Measurements from ENCODE around the gene MAPKAP1. TPM values are rescaled to one million over a fixed set of nuclear protein-coding genes. Genes with fewer than 3 reads are reported as not detected.

Gene MAPKAP1
- total RNA-seq, 1 experiment from 2014 or later, result 55.5 TPM

DNA sequence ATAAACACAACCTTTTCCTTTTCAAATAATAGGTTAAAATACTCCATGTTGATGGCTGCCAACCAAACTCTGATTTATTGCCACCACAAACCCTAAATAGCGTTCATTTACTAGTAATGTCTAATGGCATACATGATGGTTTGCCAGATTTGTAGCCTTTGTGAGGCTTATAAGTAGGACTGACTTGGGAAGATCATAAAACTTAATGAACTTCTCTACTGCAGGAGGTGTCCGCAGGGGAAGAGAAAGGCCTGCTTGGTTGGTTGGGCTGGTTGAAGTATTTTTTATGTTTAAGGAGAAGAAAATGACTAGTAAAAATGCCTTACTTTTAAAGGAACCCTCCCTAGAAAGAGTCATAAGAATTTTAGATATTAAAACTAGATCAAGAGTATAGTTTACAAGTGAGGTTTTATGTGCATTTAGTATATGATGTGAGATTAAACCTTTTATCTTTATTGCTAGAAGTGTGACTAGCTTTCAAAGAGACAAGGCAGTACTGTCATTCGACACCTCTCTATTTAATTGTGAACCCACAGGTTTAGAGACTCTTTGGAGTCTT lies 45.1 kb upstream of the MAPKAP1 start:
- TF ChIP-seq, protein P1, sequence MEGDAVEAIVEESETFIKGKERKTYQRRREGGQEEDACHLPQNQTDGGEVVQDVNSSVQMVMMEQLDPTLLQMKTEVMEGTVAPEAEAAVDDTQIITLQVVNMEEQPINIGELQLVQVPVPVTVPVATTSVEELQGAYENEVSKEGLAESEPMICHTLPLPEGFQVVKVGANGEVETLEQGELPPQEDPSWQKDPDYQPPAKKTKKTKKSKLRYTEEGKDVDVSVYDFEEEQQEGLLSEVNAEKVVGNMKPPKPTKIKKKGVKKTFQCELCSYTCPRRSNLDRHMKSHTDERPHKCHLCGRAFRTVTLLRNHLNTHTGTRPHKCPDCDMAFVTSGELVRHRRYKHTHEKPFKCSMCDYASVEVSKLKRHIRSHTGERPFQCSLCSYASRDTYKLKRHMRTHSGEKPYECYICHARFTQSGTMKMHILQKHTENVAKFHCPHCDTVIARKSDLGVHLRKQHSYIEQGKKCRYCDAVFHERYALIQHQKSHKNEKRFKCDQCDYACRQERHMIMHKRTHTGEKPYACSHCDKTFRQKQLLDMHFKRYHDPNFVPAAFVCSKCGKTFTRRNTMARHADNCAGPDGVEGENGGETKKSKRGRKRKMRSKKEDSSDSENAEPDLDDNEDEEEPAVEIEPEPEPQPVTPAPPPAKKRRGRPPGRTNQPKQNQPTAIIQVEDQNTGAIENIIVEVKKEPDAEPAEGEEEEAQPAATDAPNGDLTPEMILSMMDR (IDR thresholded peaks at IDR 0.05; ENCODE audit: unreplicated experiment), result no peak
- H3K9me3 Mint-ChIP-seq (ENCODE audit: low read depth, unreplicated experiment), result no peaks in the 10 kb centered on the region
- no peak overlapping the region for H3K27ac Mint-ChIP-seq (ENCODE audit: unreplicated experiment)
- peaks cover 7% of the 10 kb centered on the region for H3K36me3 Mint-ChIP-seq (ENCODE audit: insufficient read depth, unreplicated experiment)
- H3K4me3 Mint-ChIP-seq (ENCODE audit: low read depth, unreplicated experiment), result no peak overlapping the region
- intact Hi-C loops (cut with micrococcal nuclease; ENCODE audit: unreplicated experiment), result no loop called here
- H3K27me3 Mint-ChIP-seq (ENCODE audit: unreplicated experiment), result no peaks in the 10 kb centered on the region
- no peaks in the 10 kb centered on the region for H3K4me1 Mint-ChIP-seq (ENCODE audit: low read depth, unreplicated experiment)
- BruUV-seq (replicated peaks), result no TSS peak
- no peak for DNase-seq
- CTCF ChIA-PET, result no interaction called here

DNA sequence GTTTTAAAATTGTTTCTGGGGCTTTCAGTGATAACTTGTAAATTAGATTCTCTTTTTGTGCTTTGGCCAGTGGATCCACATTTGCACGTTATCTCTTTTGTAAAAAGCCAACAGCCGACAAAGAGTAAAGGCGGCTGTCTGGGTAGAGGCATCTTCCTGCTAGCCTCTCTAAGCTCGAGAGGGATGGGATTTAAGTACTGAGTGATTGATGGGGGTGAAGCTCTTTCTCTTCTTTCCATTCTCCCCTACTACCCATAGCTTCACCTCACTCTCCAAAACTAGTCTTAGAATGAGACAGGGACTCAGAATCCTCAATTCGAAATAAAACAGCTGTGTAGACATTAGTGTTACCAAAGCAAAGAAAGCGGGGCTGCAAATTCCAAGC lies 43.6 kb upstream of the MAPKAP1 start:
- no peak for DNase-seq
- CTCF ChIA-PET, result no interaction called here
- Mint-ChIP-seq H3K27me3 (ENCODE audit: unreplicated experiment) (no peaks in the 10 kb centered on the region), H3K9me3 (ENCODE audit: low read depth, unreplicated experiment) (no peaks in the 10 kb centered on the region), H3K4me3 (ENCODE audit: low read depth, unreplicated experiment) (no peak overlapping the region), H3K27ac (ENCODE audit: unreplicated experiment) (no peak overlapping the region), H3K36me3 (ENCODE audit: insufficient read depth, unreplicated experiment) (peaks cover 15% of the 10 kb centered on the region), H3K4me1 (ENCODE audit: low read depth, unreplicated experiment) (no peaks in the 10 kb centered on the region)
- BruUV-seq (replicated peaks), result no TSS peak
- TF ChIP-seq, protein P1 (IDR thresholded peaks at IDR 0.05; ENCODE audit: unreplicated experiment), result no peak
- intact Hi-C loops (cut with micrococcal nuclease; ENCODE audit: unreplicated experiment), result no loop called here

DNA sequence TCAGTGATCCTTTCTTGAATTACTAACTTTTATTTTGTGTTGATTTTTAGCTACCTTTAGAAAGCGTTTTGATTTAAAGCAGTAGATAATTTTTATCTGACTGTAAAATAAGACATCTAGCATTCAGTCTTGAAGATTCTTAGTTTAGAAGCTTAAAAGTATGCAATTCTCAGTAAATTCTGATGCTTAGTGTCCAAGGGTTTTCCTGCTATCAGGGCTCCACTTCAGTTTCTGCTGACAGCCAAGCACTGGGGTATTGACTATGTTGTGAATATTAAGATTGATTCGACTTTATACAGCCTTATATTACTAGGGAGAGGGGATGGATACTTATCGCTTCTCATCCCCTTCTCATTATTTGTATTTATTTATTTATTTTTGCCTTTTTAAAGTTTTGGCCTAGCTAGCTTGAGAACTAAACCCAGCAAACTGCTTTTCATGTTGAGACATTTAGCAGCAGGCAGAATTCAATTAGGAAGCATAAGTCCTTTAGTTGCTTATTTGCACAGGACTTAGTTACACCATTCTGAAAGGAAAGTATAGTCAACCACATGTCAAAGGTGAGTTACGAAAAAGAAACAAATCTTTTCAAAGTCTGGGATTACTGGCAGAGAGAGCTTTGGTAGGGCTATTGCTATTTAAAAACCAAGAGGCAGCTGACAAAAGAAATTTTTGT lies 43.1 kb upstream of the MAPKAP1 start:
- Mint-ChIP-seq H3K4me1 (ENCODE audit: low read depth, unreplicated experiment) (no peaks in the 10 kb centered on the region), H3K27me3 (ENCODE audit: unreplicated experiment) (no peaks in the 10 kb centered on the region), H3K9me3 (ENCODE audit: low read depth, unreplicated experiment) (no peaks in the 10 kb centered on the region), H3K27ac (ENCODE audit: unreplicated experiment) (no peak overlapping the region), H3K4me3 (ENCODE audit: low read depth, unreplicated experiment) (no peak overlapping the region), H3K36me3 (ENCODE audit: insufficient read depth, unreplicated experiment) (peaks cover 15% of the 10 kb centered on the region)
- CTCF ChIA-PET, result no interaction called here
- TF ChIP-seq, protein P1 (IDR thresholded peaks at IDR 0.05; ENCODE audit: unreplicated experiment), result no peak
- no TSS peak for BruUV-seq (replicated peaks)
- intact Hi-C loops (cut with micrococcal nuclease; ENCODE audit: unreplicated experiment), result no loop called here
- no peak for DNase-seq

DNA sequence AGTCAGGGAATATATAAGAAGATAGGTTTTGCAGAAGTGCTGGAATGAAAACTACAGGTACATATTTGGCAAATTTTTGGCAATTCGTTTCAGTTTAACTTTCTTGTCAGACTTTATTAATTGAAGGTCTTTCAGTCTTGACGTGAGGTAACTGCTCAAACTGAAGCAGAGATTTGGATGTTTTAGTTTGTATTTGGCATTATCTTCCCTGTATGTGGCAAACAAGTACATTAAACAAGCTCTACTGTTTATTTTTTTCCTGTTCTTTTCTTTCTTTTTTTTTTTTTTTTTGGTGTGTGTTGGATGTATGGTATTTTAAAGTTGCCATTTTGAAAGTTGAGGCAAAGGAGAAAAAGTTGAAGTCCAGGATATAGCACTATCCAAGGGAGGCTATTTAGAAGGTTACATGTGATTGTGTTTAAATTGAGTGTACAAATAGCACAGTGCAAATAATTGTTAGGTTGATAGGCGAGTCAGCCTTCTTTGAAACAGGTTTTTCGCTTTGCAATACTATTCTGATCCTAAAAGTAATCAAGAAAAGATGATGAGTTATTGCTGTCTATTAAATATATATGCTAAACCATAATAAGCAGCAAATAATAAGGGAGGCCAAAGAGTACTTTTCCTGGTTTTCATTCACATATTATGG lies 42.4 kb upstream of the MAPKAP1 start:
- no peak overlapping the region for H3K27ac Mint-ChIP-seq (ENCODE audit: unreplicated experiment)
- no peaks in the 10 kb centered on the region for H3K4me1 Mint-ChIP-seq (ENCODE audit: low read depth, unreplicated experiment)
- TSS peak; percentile 52 for BruUV-seq (replicated peaks)

More for the DNA sequence above, 42.4 kb upstream of the MAPKAP1 start:
- TF ChIP-seq, protein P1 (IDR thresholded peaks at IDR 0.05; ENCODE audit: unreplicated experiment), result no peak
- DNase-seq, result no peak
- peaks cover 15% of the 10 kb centered on the region for H3K36me3 Mint-ChIP-seq (ENCODE audit: insufficient read depth, unreplicated experiment)
- CTCF ChIA-PET, result interaction anchor here (0.6 to 0.7 kb wide), 2 partner anchors 146 to 313 kb away, joined by 5 read pairs; no protein-coding TSS in a partner anchor
- H3K9me3 Mint-ChIP-seq (ENCODE audit: low read depth, unreplicated experiment), result no peaks in the 10 kb centered on the region
- no peak overlapping the region for H3K4me3 Mint-ChIP-seq (ENCODE audit: low read depth, unreplicated experiment)
- intact Hi-C loops (cut with micrococcal nuclease; ENCODE audit: unreplicated experiment), result no loop called here
- no peaks in the 10 kb centered on the region for H3K27me3 Mint-ChIP-seq (ENCODE audit: unreplicated experiment)

Measured in Calu3 (cell line).